Activated naive CD8-positive, alpha-beta T cell (primary cell): Measurements from ENCODE around the gene LRRC25.
A peak's percentile ranks its signal among the peaks of the same experiment; 100 is the strongest.

Source experiments
- H3K27ac Mint-ChIP-seq: one replicate; pipeline ENCODE4 v1.8.0; 2021; ENCODE audit warnings: mixed read lengths
- H3K27me3 Mint-ChIP-seq: one replicate; pipeline ENCODE4 v1.8.0; 2021; ENCODE audit warnings: mixed read lengths
- H3K36me3 Mint-ChIP-seq: one replicate; pipeline ENCODE4 v1.8.0; 2021; ENCODE audit warnings: mixed read lengths
- H3K4me1 Mint-ChIP-seq: one replicate; pipeline ENCODE4 v1.8.0; 2021; ENCODE audit warnings: low read depth, mixed read lengths
- H3K4me3 Mint-ChIP-seq: one replicate; pipeline ENCODE4 v1.8.0; 2021; ENCODE audit warnings: mild to moderate bottlenecking, mixed read lengths
- H3K9me3 Mint-ChIP-seq: one replicate; pipeline ENCODE4 v1.8.0; 2021; ENCODE audit warnings: low read depth, mixed read lengths

Gene LRRC25

DNA sequence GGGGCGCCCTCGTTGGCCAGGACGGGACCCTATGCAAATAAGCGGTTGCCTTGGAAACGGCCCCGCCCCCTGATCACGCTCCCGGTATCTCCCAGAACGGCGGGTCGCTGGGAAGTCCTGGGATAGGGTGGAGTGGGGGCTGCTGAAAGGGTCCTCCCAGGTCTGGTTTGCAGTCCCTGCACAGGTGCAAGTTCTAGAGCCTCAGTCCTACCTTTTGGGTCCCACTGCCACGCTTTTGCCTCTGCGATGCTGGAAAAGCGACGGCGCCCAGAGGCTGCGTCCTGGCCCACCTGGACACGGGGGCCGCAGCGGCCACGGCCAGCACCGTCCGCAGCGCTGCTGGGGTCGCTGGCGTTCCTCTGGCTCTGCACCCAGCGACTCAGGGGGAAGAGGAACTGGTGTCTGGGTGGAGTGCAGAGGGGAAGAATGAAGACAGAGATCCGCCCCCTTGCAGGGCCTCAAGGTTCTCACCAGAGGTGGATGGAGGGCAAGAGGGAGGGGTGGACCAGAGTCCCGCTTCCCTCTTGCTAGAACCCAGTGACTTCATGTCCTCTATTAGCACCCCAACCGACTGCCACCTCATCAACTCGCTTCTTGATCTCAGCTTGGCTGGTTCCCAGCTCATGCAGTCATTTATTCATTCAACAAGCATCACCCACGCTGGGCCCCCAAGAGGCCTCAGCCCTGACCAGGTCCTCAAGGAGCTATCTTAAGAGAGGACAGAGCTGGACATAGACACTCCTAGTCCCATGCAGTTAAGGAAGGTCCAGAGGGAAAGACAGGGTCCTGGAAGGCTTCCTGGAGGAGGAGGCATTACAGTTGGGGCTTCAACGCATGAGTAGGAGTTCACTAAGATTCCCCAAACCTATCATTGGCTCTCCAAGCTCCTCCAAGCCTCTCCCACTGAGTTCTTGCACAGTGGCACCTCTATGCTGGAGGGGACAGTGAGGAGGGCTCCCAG, at the start of gene LRRC25:
Gene LRRC25 (minus strand): TSS at position 381 of the 961 bp plus-strand sequence. CDS start 659 bp downstream, outside the sequence.
- Mint-ChIP-seq H3K27ac (no peak within 1 kb of the TSS), H3K9me3 (no peaks in the 10 kb centered on the region), H3K27me3 (peaks cover 3% of the 10 kb centered on the region), H3K4me3 (peak within 1 kb of the TSS; percentile 17), H3K36me3 (no peaks in the 10 kb centered on the region), H3K4me1 (peaks cover 4% of the 10 kb centered on the region)

DNA sequence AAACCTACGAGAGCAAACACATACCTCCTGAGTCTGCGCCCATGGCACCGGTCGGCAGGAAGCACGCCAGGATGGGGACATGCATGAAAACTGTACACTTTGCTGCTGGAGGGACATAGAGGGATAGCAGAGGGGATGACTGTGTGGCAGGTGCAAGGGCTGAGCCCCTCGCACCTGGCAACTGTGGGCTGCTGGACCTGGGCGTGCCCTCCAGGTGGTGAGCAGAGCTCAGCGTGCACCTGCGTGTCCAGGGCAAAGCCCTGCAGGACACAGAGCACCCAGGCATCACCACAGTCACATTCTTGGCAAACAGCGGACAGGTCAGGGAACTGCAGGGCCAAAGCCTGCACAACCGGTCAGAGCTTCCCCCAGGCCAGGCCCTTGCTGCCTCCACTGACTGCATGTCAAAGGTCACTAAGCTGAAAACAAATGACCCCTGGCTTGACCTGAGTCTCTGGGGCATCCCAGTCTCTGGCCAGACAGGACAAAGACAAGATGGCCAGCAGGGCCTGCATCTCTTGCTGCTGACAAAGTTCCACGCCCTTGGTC, 49.5 kb upstream of the LRRC25 start:
- no peaks in the 10 kb centered on the region for H3K36me3 Mint-ChIP-seq
- no peak overlapping the region for H3K27ac Mint-ChIP-seq
- H3K27me3 Mint-ChIP-seq: no peaks in the 10 kb centered on the region
- no peaks in the 10 kb centered on the region for H3K9me3 Mint-ChIP-seq
- H3K4me1 Mint-ChIP-seq: peaks cover 12% of the 10 kb centered on the region
- H3K4me3 Mint-ChIP-seq: no peak overlapping the region

- no peak overlapping the region for H3K27ac Mint-ChIP-seq
- no peaks in the 10 kb centered on the region for H3K36me3 Mint-ChIP-seq
- H3K4me1 Mint-ChIP-seq: peaks cover 12% of the 10 kb centered on the region
- no peaks in the 10 kb centered on the region for H3K27me3 Mint-ChIP-seq
- H3K4me3 Mint-ChIP-seq: no peak overlapping the region
- H3K9me3 Mint-ChIP-seq: no peaks in the 10 kb centered on the region
Measured at GRCh38 chr19:18446145-18446810, 48.9 kb upstream of the LRRC25 start.

DNA sequence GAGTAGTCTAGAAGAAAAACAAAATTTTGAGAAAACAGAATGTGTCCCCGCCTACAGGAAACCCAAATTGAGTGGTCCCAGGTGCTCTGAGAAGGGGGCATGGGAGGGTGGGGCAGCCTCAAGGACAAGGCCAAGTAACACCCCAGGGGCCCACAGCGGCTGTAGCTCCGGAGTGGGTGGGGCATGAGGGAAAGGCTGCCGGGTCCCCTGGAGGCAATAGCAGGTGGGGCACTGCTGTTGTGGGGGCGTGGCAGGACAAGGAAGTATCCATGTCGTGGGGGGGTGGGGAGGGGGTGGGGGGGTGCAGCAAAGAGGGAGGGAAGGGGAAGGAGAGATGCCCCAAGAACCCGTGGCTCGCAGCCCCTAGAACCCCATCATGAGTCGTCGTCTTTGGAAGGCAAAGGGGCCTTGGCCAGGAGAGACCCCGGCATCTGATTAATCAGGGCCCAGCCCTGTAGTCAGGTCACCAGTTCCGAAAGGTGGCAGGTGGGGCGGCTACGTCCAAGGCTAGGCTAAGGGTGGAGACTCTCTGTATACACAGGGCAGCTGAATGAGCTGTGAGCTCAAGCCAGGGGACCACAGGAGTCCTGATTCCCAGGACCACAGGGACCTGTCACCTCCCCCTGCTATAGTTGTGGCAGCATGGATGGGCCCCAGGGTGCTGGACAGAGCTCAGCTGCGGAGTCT, 48.0 kb upstream of the LRRC25 start:
- peaks cover 13% of the 10 kb centered on the region for H3K4me1 Mint-ChIP-seq
- H3K4me3 Mint-ChIP-seq: no peak overlapping the region
- H3K27ac Mint-ChIP-seq: no peak overlapping the region
- H3K9me3 Mint-ChIP-seq: no peaks in the 10 kb centered on the region
- no peaks in the 10 kb centered on the region for H3K27me3 Mint-ChIP-seq
- H3K36me3 Mint-ChIP-seq: no peaks in the 10 kb centered on the region

DNA sequence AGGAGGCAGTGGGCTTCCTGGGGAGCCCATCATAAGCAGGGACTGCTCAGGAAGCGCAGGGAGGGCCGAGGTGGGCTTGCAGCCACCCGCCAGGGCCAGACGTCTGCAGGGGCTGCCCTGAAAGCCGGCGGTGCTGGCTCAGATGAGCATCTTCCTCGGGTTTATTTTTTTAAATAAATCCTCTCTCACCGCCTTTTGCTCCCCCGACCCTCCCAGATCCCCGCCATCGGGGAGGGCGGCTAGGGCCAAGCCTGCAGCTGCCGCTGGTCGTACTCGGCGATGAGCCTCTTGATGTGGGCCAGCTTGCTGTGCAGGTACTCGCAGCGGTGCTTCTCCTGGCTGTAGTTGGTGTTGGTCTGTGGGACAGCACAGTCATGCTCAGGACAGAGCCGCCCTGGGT, 47.1 kb upstream of the LRRC25 start:
- Mint-ChIP-seq H3K27me3 (no peaks in the 10 kb centered on the region), H3K4me1 (peaks cover 13% of the 10 kb centered on the region), H3K27ac (no peak overlapping the region), H3K36me3 (no peaks in the 10 kb centered on the region), H3K9me3 (no peaks in the 10 kb centered on the region), H3K4me3 (no peak overlapping the region)

- Mint-ChIP-seq H3K27ac (no peak overlapping the region), H3K27me3 (no peaks in the 10 kb centered on the region), H3K4me3 (no peak overlapping the region), H3K9me3 (no peaks in the 10 kb centered on the region), H3K4me1 (peaks cover 13% of the 10 kb centered on the region), H3K36me3 (no peaks in the 10 kb centered on the region)
Measured at GRCh38 chr19:18443831-18444230, 46.4 kb upstream of the LRRC25 start.

- no peak overlapping the region for H3K4me3 Mint-ChIP-seq
- H3K36me3 Mint-ChIP-seq: no peaks in the 10 kb centered on the region
- no peaks in the 10 kb centered on the region for H3K27me3 Mint-ChIP-seq
- no peak overlapping the region for H3K27ac Mint-ChIP-seq
- H3K9me3 Mint-ChIP-seq: no peaks in the 10 kb centered on the region
- peaks cover 14% of the 10 kb centered on the region for H3K4me1 Mint-ChIP-seq
Measured at GRCh38 chr19:18443406-18443805, 46.0 kb upstream of the LRRC25 start.

GRCh38 chr19:18442941-18443340, 45.5 kb upstream of the LRRC25 start:
- no peak overlapping the region for H3K4me3 Mint-ChIP-seq
- H3K9me3 Mint-ChIP-seq: no peaks in the 10 kb centered on the region
- H3K36me3 Mint-ChIP-seq: no peaks in the 10 kb centered on the region
- H3K27ac Mint-ChIP-seq: no peak overlapping the region
- H3K27me3 Mint-ChIP-seq: no peaks in the 10 kb centered on the region
- H3K4me1 Mint-ChIP-seq: peaks cover 14% of the 10 kb centered on the region

- no peaks in the 10 kb centered on the region for H3K9me3 Mint-ChIP-seq
- H3K4me1 Mint-ChIP-seq: peaks cover 14% of the 10 kb centered on the region
- H3K36me3 Mint-ChIP-seq: no peaks in the 10 kb centered on the region
- H3K27ac Mint-ChIP-seq: peak overlapping the region; percentile 86
- peak overlapping the region; percentile 44 for H3K4me3 Mint-ChIP-seq
- no peaks in the 10 kb centered on the region for H3K27me3 Mint-ChIP-seq
Measured at GRCh38 chr19:18441804-18442788, 44.7 kb upstream of the LRRC25 start.

GRCh38 chr19:18440936-18441803, 43.7 kb upstream of the LRRC25 start:
- H3K36me3 Mint-ChIP-seq: no peaks in the 10 kb centered on the region
- no peaks in the 10 kb centered on the region for H3K27me3 Mint-ChIP-seq
- peaks cover 18% of the 10 kb centered on the region for H3K4me1 Mint-ChIP-seq
- peak overlapping the region; percentile 34 for H3K27ac Mint-ChIP-seq
- H3K4me3 Mint-ChIP-seq: no peak overlapping the region
- H3K9me3 Mint-ChIP-seq: no peaks in the 10 kb centered on the region

GRCh38 chr19:18440415-18440877, 43.0 kb upstream of the LRRC25 start:
- Mint-ChIP-seq H3K9me3 (no peaks in the 10 kb centered on the region), H3K27ac (peak overlapping the region; percentile 41), H3K4me1 (peaks cover 18% of the 10 kb centered on the region)

GRCh38 chr19:18439910-18440237, 42.5 kb upstream of the LRRC25 start:
- Mint-ChIP-seq H3K36me3 (no peaks in the 10 kb centered on the region), H3K4me1 (peaks cover 18% of the 10 kb centered on the region), H3K27me3 (no peaks in the 10 kb centered on the region), H3K9me3 (no peaks in the 10 kb centered on the region), H3K27ac (no peak overlapping the region), H3K4me3 (no peak overlapping the region)

More at GRCh38 chr19:18440415-18440877, 43.0 kb upstream of the LRRC25 start:
- no peaks in the 10 kb centered on the region for H3K36me3 Mint-ChIP-seq
- no peaks in the 10 kb centered on the region for H3K27me3 Mint-ChIP-seq
- no peak overlapping the region for H3K4me3 Mint-ChIP-seq
